Stimulated activated CD4-positive, alpha-beta T cell treated with anti-CD3 and anti-CD28 coated beads, Interleukin-2, amount 100 ng/mL, for 48 hours (primary cell): Measurements from ENCODE around the gene RSPO3.
"Not testable (repeated sequence)": the region's sequence is repeated elsewhere in the genome, so short reads cannot be mapped to it uniquely, and the experiment has no call there.

Experiments used
- DNase-seq, 2 donors: peaks; one replicate each; pipeline ENCODE4 v3.0.0-alpha.2; 2020

RSPO3 gene

GRCh38 chr6:127206531-127207095 lies 88.1 kb downstream of the RSPO3 start:
- DNase-seq: no peak

GRCh38 chr6:127207591-127208120 lies 89.2 kb downstream of the RSPO3 start:
- no peak for DNase-seq

- DNase-seq: no peak
Measured at GRCh38 chr6:127210725-127211124, 92.3 kb downstream of the RSPO3 start.

GRCh38 chr6:127212376-127212775 lies 93.9 kb downstream of the RSPO3 start:
- DNase-seq: no peak

GRCh38 chr6:127214032-127214431 lies 95.6 kb downstream of the RSPO3 start:
- not testable (repeated sequence) for DNase-seq

- not testable (repeated sequence) for DNase-seq
Measured at GRCh38 chr6:127214531-127214930, 96.1 kb downstream of the RSPO3 start.

GRCh38 chr6:127215931-127216330 lies 97.5 kb downstream of the RSPO3 start:
- DNase-seq: no peak

GRCh38 chr6:127216810-127217789 lies 98.6 kb downstream of the RSPO3 start:
- DNase-seq: no peak

GRCh38 chr6:127219869-127220268 lies 101.4 kb downstream of the RSPO3 start:
- DNase-seq: no peak

- DNase-seq: no peak
Measured at GRCh38 chr6:127221201-127221600, 102.7 kb downstream of the RSPO3 start.

GRCh38 chr6:127222418-127222817 lies 103.9 kb downstream of the RSPO3 start:
- no peak for DNase-seq

- no peak for DNase-seq
Measured at GRCh38 chr6:127225497-127225896, 107.0 kb downstream of the RSPO3 start.

- not testable (repeated sequence) for DNase-seq
Measured at GRCh38 chr6:127233819-127234218, 115.3 kb downstream of the RSPO3 start.

GRCh38 chr6:127243501-127243900 lies 125.0 kb downstream of the RSPO3 start:
- DNase-seq: no peak
